ENCODE measurements around the gene ACOT12. TPM values are rescaled to one million over a fixed set of nuclear protein-coding genes. Genes with fewer than 3 reads are reported as not detected.

Gene ACOT12
- total RNA-seq, 4 donors from 2014 or later, result not detected

- Histone ChIP-seq H3K27ac (no peak overlapping the region), H3K36me3 (no peaks in the 10 kb centered on the region), H3K9me3 (no peaks in the 10 kb centered on the region), H3K4me1 (peaks cover 5 to 7% of the 10 kb centered on the region in 2 donors), H3K4me3 (replicated peaks in 1 of 3) (no peak overlapping the region), H3K27me3 (no peaks in the 10 kb centered on the region)
- 82 to 86% methylated on average over 1 of the region's 1 CpG for WGBS, 2 donors
- TF ChIP-seq, protein P1, sequence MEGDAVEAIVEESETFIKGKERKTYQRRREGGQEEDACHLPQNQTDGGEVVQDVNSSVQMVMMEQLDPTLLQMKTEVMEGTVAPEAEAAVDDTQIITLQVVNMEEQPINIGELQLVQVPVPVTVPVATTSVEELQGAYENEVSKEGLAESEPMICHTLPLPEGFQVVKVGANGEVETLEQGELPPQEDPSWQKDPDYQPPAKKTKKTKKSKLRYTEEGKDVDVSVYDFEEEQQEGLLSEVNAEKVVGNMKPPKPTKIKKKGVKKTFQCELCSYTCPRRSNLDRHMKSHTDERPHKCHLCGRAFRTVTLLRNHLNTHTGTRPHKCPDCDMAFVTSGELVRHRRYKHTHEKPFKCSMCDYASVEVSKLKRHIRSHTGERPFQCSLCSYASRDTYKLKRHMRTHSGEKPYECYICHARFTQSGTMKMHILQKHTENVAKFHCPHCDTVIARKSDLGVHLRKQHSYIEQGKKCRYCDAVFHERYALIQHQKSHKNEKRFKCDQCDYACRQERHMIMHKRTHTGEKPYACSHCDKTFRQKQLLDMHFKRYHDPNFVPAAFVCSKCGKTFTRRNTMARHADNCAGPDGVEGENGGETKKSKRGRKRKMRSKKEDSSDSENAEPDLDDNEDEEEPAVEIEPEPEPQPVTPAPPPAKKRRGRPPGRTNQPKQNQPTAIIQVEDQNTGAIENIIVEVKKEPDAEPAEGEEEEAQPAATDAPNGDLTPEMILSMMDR (IDR thresholded peaks at IDR 0.05), result no peak
- TF ChIP-seq POLR2A (IDR thresholded peaks at IDR 0.05), result no peak
- no peak for DNase-seq
- intact Hi-C loops (cut with DNase I), result loop anchor here (10.0 kb wide), 1 partner anchor 55 kb away; the partner anchor contains the start of gene CKMT2
Observed at GRCh38 chr5:81290146-81290545, 103.8 kb downstream of the ACOT12 start.

GRCh38 chr5:81288021-81288433 lies 105.9 kb downstream of the ACOT12 start:
- WGBS, 2 donors, result 86 to 89% methylated on average over 4 of the region's 4 CpGs
- H3K4me3 ChIP-seq (replicated peaks in 1 of 3), result no peak overlapping the region
- no peaks in the 10 kb centered on the region for H3K36me3 ChIP-seq
- intact Hi-C loops (cut with DNase I), result no loop called here
- peaks cover 5 to 7% of the 10 kb centered on the region in 2 donors for H3K4me1 ChIP-seq
- H3K27ac ChIP-seq, result no peak overlapping the region
- TF ChIP-seq, protein P1 (IDR thresholded peaks at IDR 0.05), result no peak
- TF ChIP-seq POLR2A (IDR thresholded peaks at IDR 0.05), result no peak
- no peaks in the 10 kb centered on the region for H3K9me3 ChIP-seq
- no peak for DNase-seq
- H3K27me3 ChIP-seq, result no peaks in the 10 kb centered on the region

GRCh38 chr5:81286059-81286617 lies 107.8 kb downstream of the ACOT12 start:
- peak; percentile 71 to 80 for DNase-seq
- Histone ChIP-seq H3K27ac (peak overlapping the region in 1 of 3 donors; percentile 1), H3K9me3 (no peaks in the 10 kb centered on the region), H3K36me3 (no peaks in the 10 kb centered on the region), H3K4me1 (peaks cover 5 to 7% of the 10 kb centered on the region in 2 donors), H3K27me3 (no peaks in the 10 kb centered on the region), H3K4me3 (replicated peaks in 1 of 3) (no peak overlapping the region)
- no peak for TF ChIP-seq POLR2A (IDR thresholded peaks at IDR 0.05)
- TF ChIP-seq, protein P1 (IDR thresholded peaks at IDR 0.05), result peak in 1 of 6 experiments; percentile 19
- WGBS, 2 donors, result 43 to 53% methylated on average over 3 of the region's 3 CpGs
- intact Hi-C loops (cut with DNase I), result no loop called here

DNA sequence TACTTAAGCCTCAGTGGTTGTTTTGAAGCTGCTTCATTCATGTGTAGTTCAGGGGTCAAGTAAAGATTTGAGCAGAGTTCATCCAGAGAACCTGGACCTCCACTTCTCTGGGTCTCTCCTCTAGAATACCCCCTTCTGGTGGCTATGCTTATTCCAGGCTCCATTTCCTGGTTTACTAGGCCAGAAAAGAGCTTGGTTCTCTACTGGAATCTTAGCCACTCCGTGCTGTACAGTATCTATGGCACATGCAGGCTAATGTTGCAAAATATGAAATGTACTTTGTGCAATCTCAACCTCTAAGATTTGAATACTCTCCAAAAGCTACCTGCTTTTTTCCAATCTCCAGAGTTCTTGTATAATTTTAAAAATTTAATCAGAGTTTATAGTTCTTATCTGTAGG lies 110.0 kb downstream of the ACOT12 start:
- H3K9me3 ChIP-seq, result no peaks in the 10 kb centered on the region
- no peak overlapping the region for H3K4me3 ChIP-seq (replicated peaks in 1 of 3)
- H3K27ac ChIP-seq, result no peak overlapping the region
- 100% methylated on average over 1 of the region's 1 CpG for WGBS, 2 donors
- no peak for DNase-seq
- peaks cover 5 to 7% of the 10 kb centered on the region in 2 donors for H3K4me1 ChIP-seq
- no peaks in the 10 kb centered on the region for H3K27me3 ChIP-seq
- intact Hi-C loops (cut with DNase I), result no loop called here
- H3K36me3 ChIP-seq, result no peaks in the 10 kb centered on the region
- no peak for TF ChIP-seq POLR2A (IDR thresholded peaks at IDR 0.05)
- TF ChIP-seq, protein P1 (IDR thresholded peaks at IDR 0.05), result no peak

Other genes with a start within 250 kb of the ACOT12 start
- gene CKMT2, start 160.8 kb downstream of the ACOT12 start, total RNA-seq, result 10 to 100 TPM in 2 of 4 donors, 1 to 10 TPM in 2; 1.7 to 24.4 (median 16.1) TPM
- 10 to 100 TPM; 15.0 to 38.2 (median 19.7) TPM for gene ZCCHC9, start 92.5 kb downstream of the ACOT12 start, total RNA-seq

All from thyroid gland (tissue), 4 donors.